Endothelial cell of umbilical vein (primary cell): Measurements from ENCODE around the gene CACNA1F. TPM values are rescaled to one million over a fixed set of nuclear protein-coding genes. Genes with fewer than 3 reads are reported as not detected.

Experiments used
- BruUV-seq: library from RNA; stranded (reverse); fragments of 400-500 nt; replicated peaks from 2 replicates; lab custom pipeline; 2021; lab: Mats Ljungman, UMichigan
- CTCF ChIA-PET: fragments of 300-600, 350-600 bp; sonication (Branson Sonifier 250); formaldehyde crosslinking; loops from one replicate; lab custom pipeline; 2021; ENCODE audit warnings: antibody characterized with exemption, inconsistent platforms; lab: Charles Lee
- POLR2A ChIA-PET: fragments of 300-600, 350-600 bp; sonication (Branson Sonifier 250); formaldehyde crosslinking; loops from one replicate; lab custom pipeline; 2021; ENCODE audit warnings: antibody characterized with exemption, inconsistent platforms; lab: Charles Lee
- DNase-seq: peaks from one replicate; pipeline ENCODE4 v3.0.0-alpha.2; 2011; ENCODE audit warnings: low read depth, low spot score
- FAIRE-seq: peaks from 2 replicates; lab custom pipeline; 2011; peaks lifted over from hg19 to GRCh38; lab: Jason Lieb, UNC
- H2AFZ ChIP-seq: 2 replicates; pipeline ENCODE4 v1.6.0; 2012; ENCODE audit warnings: low read depth, low read length, control low read depth, inconsistent platforms
- H3K27ac ChIP-seq: 2 replicates; pipeline ENCODE4 v1.5.1; 2011; ENCODE audit warnings: low read depth, mild to moderate bottlenecking, control low read depth, low read length, moderate library complexity; ENCODE audit not compliant: insufficient read depth
- H3K27me3 ChIP-seq, 2 experiments: 2 replicates each; pipeline versions ENCODE4 v1.6.0 to v1.6.1; 2011; ENCODE audit warnings: low read length in 2 of 2, mixed read lengths in 1 of 2; ENCODE audit not compliant: control insufficient read depth in 2 of 2, insufficient read depth in 2 of 2
- H3K36me3 ChIP-seq, 2 experiments: 2 replicates in 1 of 2; 3 replicates in 1 of 2; pipeline ENCODE4 v1.5.1; 2011; ENCODE audit warnings: low read length in 2 of 2, mild to moderate bottlenecking in 1 of 2, moderate library complexity in 1 of 2; ENCODE audit not compliant: control insufficient read depth in 2 of 2, insufficient read depth in 2 of 2; ENCODE audit errors: extremely low read depth in 1 of 2
- H3K4me1 ChIP-seq: 3 replicates; pipeline ENCODE4 v1.5.1; 2011; ENCODE audit warnings: mild to moderate bottlenecking, low read length; ENCODE audit not compliant: control insufficient read depth, insufficient read depth; ENCODE audit errors: extremely low read depth
- H3K4me2 ChIP-seq: 2 replicates; pipeline ENCODE4 v1.6.1; 2011; ENCODE audit warnings: low read length, control low read depth, mixed read lengths; ENCODE audit not compliant: insufficient read depth
- H3K4me3 ChIP-seq, 3 experiments: fragments of 200-600 bp in 1 of 3; sonication (generic), shearing (Covaris generic) in 1 of 3; replicated peaks in 1 of 3; 2 replicates each; pipeline ENCODE4 v1.5.1; 2011 to 2016; ENCODE audit warnings: control low read depth in 3 of 3, low read length in 3 of 3, mild to moderate bottlenecking in 2 of 3, inconsistent platforms in 1 of 3, low read depth in 1 of 3, moderate library complexity in 1 of 3; ENCODE audit not compliant: insufficient read depth in 1 of 3
- H3K79me2 ChIP-seq: 2 replicates; pipeline ENCODE4 v1.6.0; 2012; ENCODE audit warnings: low read length, inconsistent platforms; ENCODE audit not compliant: control insufficient read depth, insufficient read depth
- H3K9ac ChIP-seq: replicated peaks from 2 replicates; pipeline ENCODE3; 2011; ENCODE audit warnings: low read length, control low read depth; ENCODE audit not compliant: insufficient read depth; ENCODE audit errors: extremely low read depth
- H3K9me1 ChIP-seq: replicated peaks from 3 replicates; pipeline ENCODE4 v1.6.0; 2011; ENCODE audit warnings: mild to moderate bottlenecking, low read length; ENCODE audit not compliant: control insufficient read depth, insufficient read depth; ENCODE audit errors: extremely low read depth
- H3K9me3 ChIP-seq: replicated peaks from 2 replicates; pipeline ENCODE4 v1.5.1; 2012; ENCODE audit warnings: low read length, inconsistent platforms; ENCODE audit not compliant: control insufficient read depth, insufficient read depth
- H4K20me1 ChIP-seq: replicated peaks from 2 replicates; pipeline ENCODE3; 2011; ENCODE audit warnings: mild to moderate bottlenecking, low read length; ENCODE audit not compliant: control insufficient read depth, insufficient read depth; ENCODE audit errors: extremely low read depth
- CTCF ChIP-seq, 2 donors: IDR thresholded peaks; 1 replicate in 1 of 2; 2 replicates in 1 of 2; pipeline ENCODE4 v1.5.1; 2011; ENCODE audit warnings: low read length in 2 of 2, mild to moderate bottlenecking in 2 of 2, moderate library complexity in 2 of 2, control low read depth in 1 of 2, inconsistent platforms in 1 of 2, low read depth in 1 of 2; ENCODE audit not compliant: insufficient read depth in 1 of 2; ENCODE audit errors: extremely low read depth in 1 of 2
- EZH2 ChIP-seq: IDR thresholded peaks from 2 replicates; pipeline ENCODE4 v1.6.1; 2012; ENCODE audit warnings: borderline replicate concordance, low read depth, mild to moderate bottlenecking, moderate library complexity, low read length, inconsistent platforms; ENCODE audit not compliant: severe bottlenecking
- FOS ChIP-seq: IDR thresholded peaks from 2 replicates; pipeline ENCODE4 v1.6.1; 2011; ENCODE audit warnings: mild to moderate bottlenecking, low read length, moderate library complexity, borderline replicate concordance; ENCODE audit not compliant: insufficient read depth
- GATA2 ChIP-seq: IDR thresholded peaks from 2 replicates; pipeline ENCODE4 v1.7.0; 2011; ENCODE audit warnings: low read depth, mild to moderate bottlenecking, moderate library complexity, mixed read lengths, low read length; ENCODE audit not compliant: insufficient read length, insufficient read depth
- JUN ChIP-seq: IDR thresholded peaks from 2 replicates; pipeline ENCODE4 v1.6.1; 2011; ENCODE audit warnings: borderline replicate concordance, low read depth; ENCODE audit not compliant: insufficient read length, insufficient read depth
- MAX ChIP-seq: IDR thresholded peaks from 2 replicates; pipeline ENCODE4 v1.6.1; 2011; ENCODE audit not compliant: insufficient read depth, insufficient read length
- MYC ChIP-seq: IDR thresholded peaks from one replicate; pipeline ENCODE4 v1.6.1; 2011; ENCODE audit warnings: mild to moderate bottlenecking, low read depth, low read length
- POLR2A ChIP-seq: IDR thresholded peaks from 2 replicates; pipeline ENCODE4 v1.6.1; 2012; ENCODE audit warnings: low read depth, mild to moderate bottlenecking, control low read depth, low read length
- POLR2AphosphoS5 ChIP-seq: IDR thresholded peaks from 2 replicates; pipeline ENCODE4 v1.6.1; 2012; ENCODE audit warnings: low read depth, mild to moderate bottlenecking, control low read depth, low read length, moderate library complexity; ENCODE audit not compliant: insufficient read depth
- dilution Hi-C: fragments of 300-500 bp; cut with MboI; formaldehyde crosslinking; loops from one replicate; pipeline ENCODE4 v1.15.0; 2019; ENCODE audit warnings: low sequenced_read_pairs; ENCODE audit not compliant: extremely low pct_ligation_motif_present
- intact Hi-C: fragments of 100-400 bp; cut with micrococcal nuclease; formaldehyde crosslinking; loops from one replicate; pipeline ENCODE4 v1.10.0; 2022
- polyA plus RNA-seq, 4 experiments: library from polyadenylated mRNA; depleted of rRNA in 3 of 4; stranded (reverse) in 3 of 4; unstranded in 1 of 4; fragments of >200 nt; gene quantifications; 2 replicates each; pipeline versions ENCODE4 v1.2.1 to v1.2.3, GENCODE V29; 2011 to 2012; ENCODE audit warnings: missing spikeins in 1 of 4
- total RNA-seq: library from RNA; stranded (reverse); gene quantifications from 2 replicates; pipeline ENCODE4 v1.2.3, GENCODE V29; 2021

The CACNA1F gene
- total and polyA plus RNA-seq, 2 donors (not counting 3 experiments of a cell fraction or from before 2014, with no cell fraction given) = not detected

- H3K9ac ChIP-seq = no peak overlapping the region
- H2AFZ ChIP-seq = no peak overlapping the region
- dilution Hi-C loops (no loop called here), intact Hi-C loops (no loop called here)
- ChIA-PET POLR2A (no interaction called here), CTCF (no interaction called here)
- no peak for FAIRE-seq
- no peaks in the 10 kb centered on the region for H4K20me1 ChIP-seq
- DNase-seq = no peak
- H3K9me3 ChIP-seq = no peaks in the 10 kb centered on the region
- H3K79me2 ChIP-seq = no peaks in the 10 kb centered on the region
- no peaks in the 10 kb centered on the region for H3K27me3 ChIP-seq
- no peaks in the 10 kb centered on the region for H3K4me1 ChIP-seq
- BruUV-seq = no TSS peak
- no peaks in the 10 kb centered on the region for H3K9me1 ChIP-seq
- no peaks in the 10 kb centered on the region for H3K36me3 ChIP-seq
- no peak for TF ChIP-seq POLR2A
- TF ChIP-seq POLR2AphosphoS5 = no peak
- TF ChIP-seq JUN = no peak
- TF ChIP-seq FOS = no peak
- no peak for TF ChIP-seq GATA2
- no peak for TF ChIP-seq MYC
- no peak for TF ChIP-seq EZH2
- TF ChIP-seq CTCF (IDR thresholded peaks at IDR 0.05; ENCODE audit: extremely low read depth in 1 of 2, insufficient read depth in 1 of 2, low read depth in 1 of 2, low read length in 2 of 2) = no peak
- TF ChIP-seq MAX = no peak
- H3K27ac ChIP-seq = no peak overlapping the region
- no peak overlapping the region for H3K4me2 ChIP-seq
- H3K4me3 ChIP-seq = no peak overlapping the region
Observed at GRCh38 chrX:49227726-49228125, 5.4 kb downstream of the CACNA1F start.
